ENCODE data around the gene TTC28. TPM values are rescaled to one million over a fixed set of nuclear protein-coding genes. Genes with fewer than 3 reads are reported as not detected.
"Not testable (repeated sequence)": the region's sequence is repeated elsewhere in the genome, so short reads cannot be mapped to it uniquely, and the experiment has no call there.

The TTC28 gene
- total and polyA plus RNA-seq, 2 donors (not counting 1 experiment from before 2014, with no cell fraction given): 8.2 to 31.4 TPM

GRCh38 chr22:28619236-28619635, 60.4 kb downstream of the TTC28 start:
- no peaks in the 10 kb centered on the region for H3K4me1 ChIP-seq (ENCODE audit: control insufficient read depth, extremely low read depth, insufficient read depth, low read length)

DNA sequence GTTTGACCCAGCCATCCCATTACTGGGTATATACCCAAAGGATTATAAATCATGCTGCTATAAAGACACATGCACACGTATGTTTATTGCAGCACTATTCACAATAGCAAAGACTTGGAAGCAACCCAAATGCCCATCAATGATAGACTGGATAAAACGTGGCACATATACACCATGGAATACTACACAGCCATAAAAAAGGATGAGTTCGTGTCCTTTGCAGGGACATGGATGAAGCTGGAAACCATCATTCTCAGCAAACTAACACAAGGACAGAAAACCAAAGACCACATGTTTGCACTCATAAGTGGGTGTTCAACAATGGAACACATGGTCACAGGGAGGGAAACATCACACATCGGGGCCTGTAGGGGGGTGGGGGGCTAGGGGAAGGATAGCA, 64.2 kb downstream of the TTC28 start:
- not testable (repeated sequence) for H4K20me1 ChIP-seq (ENCODE audit: control insufficient read depth, extremely low read depth, insufficient read depth, low read length); H3K9ac ChIP-seq (ENCODE audit: insufficient read depth, low read length); H3K9me3 ChIP-seq (ENCODE audit: control insufficient read depth, insufficient read depth, low read depth, low read length); H2AFZ ChIP-seq (ENCODE audit: low read length); H3K27me3 ChIP-seq (ENCODE audit: control insufficient read depth, insufficient read depth, low read length); H3K4me3 ChIP-seq (replicated peaks in 1 of 4; ENCODE audit: control extremely low read depth in 1 of 4, insufficient read depth in 1 of 4, low read depth in 3 of 4, low read length in 4 of 4); H3K27ac ChIP-seq (ENCODE audit: insufficient read depth, low read length); H3K79me2 ChIP-seq (ENCODE audit: control insufficient read depth, insufficient read depth, low read length); H3K4me2 ChIP-seq (ENCODE audit: extremely low read depth, insufficient read depth, low read length); H3K36me3 ChIP-seq (ENCODE audit: control insufficient read depth, insufficient read depth, low read length); DNase-seq (ENCODE audit: low read depth in 2 of 2); H3K4me1 ChIP-seq (ENCODE audit: control insufficient read depth, extremely low read depth, insufficient read depth, low read length)

More at GRCh38 chr22:28619236-28619635, 60.4 kb downstream of the TTC28 start:
- no peak for DNase-seq (ENCODE audit: low read depth in 2 of 2)
- TF ChIP-seq CTCF (conservative IDR thresholded peaks at IDR 0.05 in 1 of 2, IDR thresholded peaks at IDR 0.05 in 1 of 2; ENCODE audit: low read depth in 1 of 2, low read length in 2 of 2) (no peak), EZH2 (IDR thresholded peaks at IDR 0.05; ENCODE audit: low read length, missing control alignments) (no peak)
- H3K27me3 ChIP-seq (ENCODE audit: control insufficient read depth, insufficient read depth, low read length): no peaks in the 10 kb centered on the region
- H3K4me2 ChIP-seq (ENCODE audit: extremely low read depth, insufficient read depth, low read length): no peak overlapping the region
- H2AFZ ChIP-seq (ENCODE audit: low read length): no peak overlapping the region
- no peak overlapping the region for H3K27ac ChIP-seq (ENCODE audit: insufficient read depth, low read length)
- H3K36me3 ChIP-seq (ENCODE audit: control insufficient read depth, insufficient read depth, low read length): no peaks in the 10 kb centered on the region
- H3K9me3 ChIP-seq (ENCODE audit: control insufficient read depth, insufficient read depth, low read depth, low read length): no peaks in the 10 kb centered on the region
- H3K4me3 ChIP-seq (replicated peaks in 1 of 4; ENCODE audit: control extremely low read depth in 1 of 4, insufficient read depth in 1 of 4, low read depth in 3 of 4, low read length in 4 of 4): no peak overlapping the region
- H4K20me1 ChIP-seq (ENCODE audit: control insufficient read depth, extremely low read depth, insufficient read depth, low read length): no peaks in the 10 kb centered on the region
- no peaks in the 10 kb centered on the region for H3K79me2 ChIP-seq (ENCODE audit: control insufficient read depth, insufficient read depth, low read length)
- no peak overlapping the region for H3K9ac ChIP-seq (ENCODE audit: insufficient read depth, low read length)

DNA sequence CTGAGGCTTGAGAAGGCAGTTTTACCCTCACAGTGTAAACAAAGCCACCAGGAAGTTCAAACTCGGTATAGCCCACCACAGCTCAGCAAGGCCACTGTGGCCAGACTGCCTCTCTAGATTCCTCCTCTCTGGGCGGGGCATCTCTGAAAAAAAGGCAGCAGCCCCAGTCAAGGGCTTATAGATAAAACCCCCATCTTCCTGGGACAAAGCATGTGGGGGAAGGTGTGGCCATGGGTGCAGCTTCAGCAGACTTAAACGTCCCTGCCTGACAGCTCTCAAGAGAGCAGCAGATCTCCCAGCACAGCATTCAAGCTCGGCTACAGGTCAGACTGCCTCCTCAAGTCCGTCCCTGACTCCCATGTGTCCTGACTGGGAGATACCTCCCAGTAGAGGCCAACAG, 69.7 kb downstream of the TTC28 start:
- H3K4me1 ChIP-seq (ENCODE audit: control insufficient read depth, extremely low read depth, insufficient read depth, low read length): peaks cover 2% of the 10 kb centered on the region
- no peaks in the 10 kb centered on the region for H3K27me3 ChIP-seq (ENCODE audit: control insufficient read depth, insufficient read depth, low read length)
- no peaks in the 10 kb centered on the region for H3K36me3 ChIP-seq (ENCODE audit: control insufficient read depth, insufficient read depth, low read length)
- no peak overlapping the region for H3K4me2 ChIP-seq (ENCODE audit: extremely low read depth, insufficient read depth, low read length)
- no peak overlapping the region for H2AFZ ChIP-seq (ENCODE audit: low read length)
- DNase-seq (ENCODE audit: low read depth in 2 of 2): no peak
- TF ChIP-seq CTCF (conservative IDR thresholded peaks at IDR 0.05 in 1 of 2, IDR thresholded peaks at IDR 0.05 in 1 of 2; ENCODE audit: low read depth in 1 of 2, low read length in 2 of 2) (no peak), EZH2 (IDR thresholded peaks at IDR 0.05; ENCODE audit: low read length, missing control alignments) (no peak)
- H3K79me2 ChIP-seq (ENCODE audit: control insufficient read depth, insufficient read depth, low read length): no peaks in the 10 kb centered on the region
- H3K27ac ChIP-seq (ENCODE audit: insufficient read depth, low read length): no peak overlapping the region
- H3K9me3 ChIP-seq (ENCODE audit: control insufficient read depth, insufficient read depth, low read depth, low read length): no peaks in the 10 kb centered on the region
- H3K9ac ChIP-seq (ENCODE audit: insufficient read depth, low read length): no peak overlapping the region
- no peak overlapping the region for H3K4me3 ChIP-seq (replicated peaks in 1 of 4; ENCODE audit: control extremely low read depth in 1 of 4, insufficient read depth in 1 of 4, low read depth in 3 of 4, low read length in 4 of 4)
- no peaks in the 10 kb centered on the region for H4K20me1 ChIP-seq (ENCODE audit: control insufficient read depth, extremely low read depth, insufficient read depth, low read length)
